HL-60 (cell line): ENCODE measurements around the gene DOHH.
"Not testable (repeated sequence)": the region's sequence is repeated elsewhere in the genome, so short reads cannot be mapped to it uniquely, and the experiment has no call there.

Source experiments
- DNase-seq, 2 experiments: peaks; one replicate each; pipeline ENCODE4 v3.0.0-alpha.2; 2010 to 2020; ENCODE audit warnings: low read depth in 1 of 2, low spot score in 1 of 2
- H3K27ac ChIP-seq: fragments of 250-450 bp; sonication (Bioruptor Pico); replicated peaks from 2 replicates; pipeline ENCODE4 v1.5.1; 2020; ENCODE audit warnings: mild to moderate bottlenecking, moderate library complexity
- H3K27me3 ChIP-seq: fragments of 250-450 bp; sonication (Bioruptor Pico); 2 replicates; pipeline ENCODE4 v1.5.1; 2021; ENCODE audit warnings: mild to moderate bottlenecking, moderate library complexity; ENCODE audit not compliant: insufficient read depth, poor library complexity, severe bottlenecking
- H3K4me3 ChIP-seq: replicated peaks from 2 replicates; pipeline ENCODE4 v1.5.1; 2011; ENCODE audit warnings: mild to moderate bottlenecking, control low read depth, low read length; ENCODE audit not compliant: insufficient read depth
- GABPA ChIP-seq: IDR thresholded peaks from 2 replicates; pipeline ENCODE4 v1.6.1; 2012; ENCODE audit warnings: low read depth
- POLR2AphosphoS5 ChIP-seq: IDR thresholded peaks from 2 replicates; pipeline ENCODE4 v1.6.1; 2012; ENCODE audit warnings: low read depth
- SPI1 ChIP-seq: IDR thresholded peaks from 2 replicates; pipeline ENCODE4 v1.6.1; 2012; ENCODE audit warnings: low read depth, mild to moderate bottlenecking, borderline replicate concordance
- TF ChIP-seq, protein P1 (sequence below): IDR thresholded peaks from 2 replicates; pipeline ENCODE4 v1.6.1; 2012; ENCODE audit warnings: low read depth; ENCODE audit not compliant: insufficient replicate concordance
- TF ChIP-seq, protein P2 (sequence below): IDR thresholded peaks from one replicate; pipeline ENCODE4 v1.5.1; 2011; ENCODE audit warnings: low read length, control low read depth, inconsistent platforms; ENCODE audit not compliant: insufficient read depth

DOHH gene

DNA sequence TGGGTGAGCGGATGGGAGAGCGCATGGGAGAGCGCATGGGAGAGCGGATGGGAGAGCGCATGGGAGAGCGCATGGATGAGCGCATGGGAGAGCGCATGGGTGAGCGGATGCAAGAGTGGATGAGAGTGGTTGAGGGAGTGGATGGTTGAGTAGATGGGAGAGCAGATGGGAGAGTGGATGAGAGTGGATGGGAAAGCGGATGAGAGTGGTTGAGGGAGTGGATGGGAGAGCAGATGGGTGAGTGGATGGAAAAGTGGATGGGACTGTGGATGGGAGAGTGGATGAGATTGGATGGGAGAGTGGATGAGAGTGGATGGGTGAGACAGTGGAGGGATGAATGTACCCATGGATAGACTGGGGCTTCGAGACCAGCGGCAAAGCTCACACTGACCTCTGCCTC lies 29.9 kb upstream of the DOHH start:
- TF ChIP-seq, protein P1, sequence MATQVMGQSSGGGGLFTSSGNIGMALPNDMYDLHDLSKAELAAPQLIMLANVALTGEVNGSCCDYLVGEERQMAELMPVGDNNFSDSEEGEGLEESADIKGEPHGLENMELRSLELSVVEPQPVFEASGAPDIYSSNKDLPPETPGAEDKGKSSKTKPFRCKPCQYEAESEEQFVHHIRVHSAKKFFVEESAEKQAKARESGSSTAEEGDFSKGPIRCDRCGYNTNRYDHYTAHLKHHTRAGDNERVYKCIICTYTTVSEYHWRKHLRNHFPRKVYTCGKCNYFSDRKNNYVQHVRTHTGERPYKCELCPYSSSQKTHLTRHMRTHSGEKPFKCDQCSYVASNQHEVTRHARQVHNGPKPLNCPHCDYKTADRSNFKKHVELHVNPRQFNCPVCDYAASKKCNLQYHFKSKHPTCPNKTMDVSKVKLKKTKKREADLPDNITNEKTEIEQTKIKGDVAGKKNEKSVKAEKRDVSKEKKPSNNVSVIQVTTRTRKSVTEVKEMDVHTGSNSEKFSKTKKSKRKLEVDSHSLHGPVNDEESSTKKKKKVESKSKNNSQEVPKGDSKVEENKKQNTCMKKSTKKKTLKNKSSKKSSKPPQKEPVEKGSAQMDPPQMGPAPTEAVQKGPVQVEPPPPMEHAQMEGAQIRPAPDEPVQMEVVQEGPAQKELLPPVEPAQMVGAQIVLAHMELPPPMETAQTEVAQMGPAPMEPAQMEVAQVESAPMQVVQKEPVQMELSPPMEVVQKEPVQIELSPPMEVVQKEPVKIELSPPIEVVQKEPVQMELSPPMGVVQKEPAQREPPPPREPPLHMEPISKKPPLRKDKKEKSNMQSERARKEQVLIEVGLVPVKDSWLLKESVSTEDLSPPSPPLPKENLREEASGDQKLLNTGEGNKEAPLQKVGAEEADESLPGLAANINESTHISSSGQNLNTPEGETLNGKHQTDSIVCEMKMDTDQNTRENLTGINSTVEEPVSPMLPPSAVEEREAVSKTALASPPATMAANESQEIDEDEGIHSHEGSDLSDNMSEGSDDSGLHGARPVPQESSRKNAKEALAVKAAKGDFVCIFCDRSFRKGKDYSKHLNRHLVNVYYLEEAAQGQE, result no peak
- TF ChIP-seq GABPA, result no peak
- TF ChIP-seq, protein P2, sequence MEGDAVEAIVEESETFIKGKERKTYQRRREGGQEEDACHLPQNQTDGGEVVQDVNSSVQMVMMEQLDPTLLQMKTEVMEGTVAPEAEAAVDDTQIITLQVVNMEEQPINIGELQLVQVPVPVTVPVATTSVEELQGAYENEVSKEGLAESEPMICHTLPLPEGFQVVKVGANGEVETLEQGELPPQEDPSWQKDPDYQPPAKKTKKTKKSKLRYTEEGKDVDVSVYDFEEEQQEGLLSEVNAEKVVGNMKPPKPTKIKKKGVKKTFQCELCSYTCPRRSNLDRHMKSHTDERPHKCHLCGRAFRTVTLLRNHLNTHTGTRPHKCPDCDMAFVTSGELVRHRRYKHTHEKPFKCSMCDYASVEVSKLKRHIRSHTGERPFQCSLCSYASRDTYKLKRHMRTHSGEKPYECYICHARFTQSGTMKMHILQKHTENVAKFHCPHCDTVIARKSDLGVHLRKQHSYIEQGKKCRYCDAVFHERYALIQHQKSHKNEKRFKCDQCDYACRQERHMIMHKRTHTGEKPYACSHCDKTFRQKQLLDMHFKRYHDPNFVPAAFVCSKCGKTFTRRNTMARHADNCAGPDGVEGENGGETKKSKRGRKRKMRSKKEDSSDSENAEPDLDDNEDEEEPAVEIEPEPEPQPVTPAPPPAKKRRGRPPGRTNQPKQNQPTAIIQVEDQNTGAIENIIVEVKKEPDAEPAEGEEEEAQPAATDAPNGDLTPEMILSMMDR, result no peak
- Histone ChIP-seq H3K4me3 (no peak overlapping the region), H3K27ac (no peak overlapping the region), H3K27me3 (no peaks in the 10 kb centered on the region)
- no peak for DNase-seq

DNA sequence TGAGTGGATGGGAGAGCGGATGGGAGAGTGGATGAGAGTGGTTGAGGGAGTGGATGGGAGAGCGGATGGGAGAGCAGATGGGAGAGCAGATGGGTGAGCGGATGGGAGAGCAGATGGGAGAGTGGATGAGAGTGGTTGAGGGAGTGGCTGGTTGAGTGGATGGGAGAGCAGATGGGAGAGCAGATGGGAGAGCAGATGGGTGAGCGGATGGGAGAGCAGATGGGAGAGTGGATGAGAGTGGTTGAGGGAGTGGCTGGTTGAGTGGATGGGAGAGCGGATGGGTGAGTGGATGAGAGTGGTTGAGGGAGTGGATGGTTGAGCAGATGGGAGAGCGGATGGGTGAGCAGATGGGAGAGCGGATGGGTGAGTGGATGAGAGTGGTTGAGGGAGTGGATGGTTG lies 28.8 kb upstream of the DOHH start:
- not testable (repeated sequence) for DNase-seq, H3K27me3 ChIP-seq, H3K27ac ChIP-seq, H3K4me3 ChIP-seq

DNA sequence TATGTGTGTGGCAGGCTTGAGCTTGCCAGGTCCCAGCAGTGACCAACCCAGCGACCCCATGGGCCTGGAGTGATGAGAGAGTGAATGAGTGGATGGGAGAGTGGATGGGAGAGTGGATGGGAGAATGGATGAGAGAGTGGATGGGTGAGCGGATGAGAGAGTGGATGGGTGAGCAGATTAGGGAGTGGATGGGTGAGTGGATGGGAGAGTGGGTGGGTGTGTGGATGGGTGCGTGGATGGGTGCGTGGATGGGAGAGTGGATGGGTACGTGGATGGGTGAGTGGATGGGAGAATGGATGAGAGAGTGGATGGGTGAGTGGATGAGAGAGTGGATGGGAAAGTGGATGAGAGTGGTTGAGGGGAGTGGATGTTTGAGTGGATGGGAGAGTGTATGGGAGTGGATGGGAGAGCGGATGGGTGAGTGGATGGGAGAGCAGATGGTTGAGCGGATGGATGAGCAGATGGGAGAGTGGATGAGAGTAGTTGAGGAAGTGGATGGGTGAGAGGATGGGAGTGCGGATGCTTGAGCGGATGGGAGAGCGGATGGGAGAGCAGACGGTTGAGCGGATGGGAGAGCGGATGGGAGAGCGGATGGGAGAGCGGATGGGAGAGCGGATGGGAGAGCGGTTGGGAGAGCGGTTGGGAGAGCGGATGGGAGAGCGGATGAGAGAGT lies 28.2 kb upstream of the DOHH start:
- Histone ChIP-seq H3K27me3 (no peaks in the 10 kb centered on the region), H3K4me3 (no peak overlapping the region), H3K27ac (no peak overlapping the region)
- no peak for DNase-seq
- TF ChIP-seq, protein P1, result no peak
- TF ChIP-seq SPI1 (no peak), GABPA (no peak), POLR2AphosphoS5 (no peak)
- TF ChIP-seq, protein P2, result no peak

DNA sequence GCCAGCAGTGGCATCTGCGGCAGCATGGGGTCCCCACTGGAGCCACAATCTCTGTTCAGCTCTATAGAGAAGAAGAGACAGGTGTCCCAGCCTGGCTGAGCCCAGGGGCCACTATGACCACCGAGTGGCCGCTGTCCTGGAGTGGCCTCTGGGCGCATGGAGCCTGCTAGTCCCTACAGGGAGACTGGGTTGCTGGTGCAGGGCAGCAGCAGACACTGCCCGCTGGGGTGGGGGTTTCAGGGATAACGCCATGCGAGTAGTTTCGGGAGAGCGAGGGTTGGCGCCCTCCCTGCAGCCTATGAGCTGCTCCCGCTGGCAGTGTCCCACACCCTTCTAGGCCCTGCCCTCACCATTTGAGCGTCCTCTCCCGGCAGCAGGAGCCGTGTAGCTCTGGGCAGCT lies 27.6 kb upstream of the DOHH start:
- DNase-seq, result no peak
- TF ChIP-seq, protein P2, result no peak
- Histone ChIP-seq H3K27me3 (no peaks in the 10 kb centered on the region), H3K27ac (no peak overlapping the region), H3K4me3 (no peak overlapping the region)
